ENCODE measurements around the gene UBALD2. TPM values are rescaled to one million over a fixed set of nuclear protein-coding genes. Genes with fewer than 3 reads are reported as not detected.

Gene UBALD2
- total and polyA plus RNA-seq, 2 of the 13 experiments (the other 11 are each of a cell fraction or from before 2014, with no cell fraction given): 3.3 to 89.7 TPM

- TF ChIP-seq PBX3 (CRISPR knock-in tag; IDR thresholded peaks at IDR 0.05; ENCODE audit: borderline replicate concordance) (no peak), ATF5 (CRISPR knock-in tag; IDR thresholded peaks at IDR 0.05; ENCODE audit: low read depth) (no peak), TIGD3 (CRISPR knock-in tag; IDR thresholded peaks at IDR 0.05; ENCODE audit: borderline replicate concordance) (no peak), PHF21A (CRISPR knock-in tag; IDR thresholded peaks at IDR 0.05) (peak; percentile 52; the same call in 1 of the 2 replicates), ZNF138 (CRISPR knock-in tag; IDR thresholded peaks at IDR 0.05; ENCODE audit: low read depth) (no peak), YY1 (IDR thresholded peaks at IDR 0.05; ENCODE audit: insufficient read depth, insufficient replicate concordance, low read depth, low read length) (no peak), SMARCE1 (IDR thresholded peaks at IDR 0.05; ENCODE audit: borderline replicate concordance) (no peak), ZNF580 (CRISPR knock-in tag; IDR thresholded peaks at IDR 0.05; ENCODE audit: borderline replicate concordance, low read depth) (no peak), ZNF841 (CRISPR knock-in tag; IDR thresholded peaks at IDR 0.05; ENCODE audit: borderline replicate concordance) (no peak), ZMYM3 (CRISPR knock-in tag; IDR thresholded peaks at IDR 0.05) (no peak), MEF2D (CRISPR knock-in tag; IDR thresholded peaks at IDR 0.05) (no peak), HNRNPLL (IDR thresholded peaks at IDR 0.05; ENCODE audit: low read depth, low read length, poor library complexity, severe bottlenecking) (no peak), U2AF1 (optimal IDR thresholded peaks at IDR 0.05; ENCODE audit: low read depth, low read length) (no peak), BCLAF1 (IDR thresholded peaks at IDR 0.05) (no peak), SIX4 (CRISPR knock-in tag; IDR thresholded peaks at IDR 0.05) (0 out of 2 replicates have a peak, but pooled peaks have one; percentile 18), ZNF605 (CRISPR knock-in tag; IDR thresholded peaks at IDR 0.05) (no peak), MBNL3 (CRISPR knock-in tag; conservative IDR thresholded peaks at IDR 0.05) (no peak)
These were observed 18.8 kb upstream of the UBALD2 start (continued) for GRCh38 chr17:76246080-76247066.

Data from HepG2 (cell line).